HG03442 (cell line): ENCODE measurements around the gene GLT6D1.
"Not testable (repeated sequence)": the region's sequence is repeated elsewhere in the genome, so short reads cannot be mapped to it uniquely, and the experiment has no call there.

Experiments
- ATAC-seq: cut with Tn5 transposase; IDR thresholded peaks from one replicate; pipeline ENCODE4 v1.9.1; 2021; ENCODE audit warnings: mild to moderate bottlenecking, moderate library complexity; ENCODE audit not compliant: unreplicated experiment

GLT6D1 gene

DNA sequence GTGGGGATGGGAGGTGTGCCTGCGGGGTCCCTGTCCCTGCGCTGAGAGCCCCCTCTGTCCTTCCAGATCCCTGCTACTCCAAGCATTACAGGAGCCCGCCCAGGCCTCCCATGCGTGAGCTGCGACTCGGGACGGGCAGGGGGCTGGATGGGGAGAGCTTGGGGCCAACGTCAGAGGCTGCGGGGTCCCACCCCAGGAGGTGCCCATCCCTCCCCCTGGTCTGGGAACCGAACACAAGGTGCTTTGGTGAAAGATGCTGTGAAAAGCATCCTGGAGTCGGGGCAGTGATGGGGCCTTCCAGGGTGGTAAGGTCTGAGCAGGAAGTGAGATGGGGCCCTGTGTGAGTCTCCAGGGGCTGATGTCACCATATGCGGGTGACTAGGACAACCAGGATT lies 26.5 kb upstream of the GLT6D1 start:
- no peak for ATAC-seq

DNA sequence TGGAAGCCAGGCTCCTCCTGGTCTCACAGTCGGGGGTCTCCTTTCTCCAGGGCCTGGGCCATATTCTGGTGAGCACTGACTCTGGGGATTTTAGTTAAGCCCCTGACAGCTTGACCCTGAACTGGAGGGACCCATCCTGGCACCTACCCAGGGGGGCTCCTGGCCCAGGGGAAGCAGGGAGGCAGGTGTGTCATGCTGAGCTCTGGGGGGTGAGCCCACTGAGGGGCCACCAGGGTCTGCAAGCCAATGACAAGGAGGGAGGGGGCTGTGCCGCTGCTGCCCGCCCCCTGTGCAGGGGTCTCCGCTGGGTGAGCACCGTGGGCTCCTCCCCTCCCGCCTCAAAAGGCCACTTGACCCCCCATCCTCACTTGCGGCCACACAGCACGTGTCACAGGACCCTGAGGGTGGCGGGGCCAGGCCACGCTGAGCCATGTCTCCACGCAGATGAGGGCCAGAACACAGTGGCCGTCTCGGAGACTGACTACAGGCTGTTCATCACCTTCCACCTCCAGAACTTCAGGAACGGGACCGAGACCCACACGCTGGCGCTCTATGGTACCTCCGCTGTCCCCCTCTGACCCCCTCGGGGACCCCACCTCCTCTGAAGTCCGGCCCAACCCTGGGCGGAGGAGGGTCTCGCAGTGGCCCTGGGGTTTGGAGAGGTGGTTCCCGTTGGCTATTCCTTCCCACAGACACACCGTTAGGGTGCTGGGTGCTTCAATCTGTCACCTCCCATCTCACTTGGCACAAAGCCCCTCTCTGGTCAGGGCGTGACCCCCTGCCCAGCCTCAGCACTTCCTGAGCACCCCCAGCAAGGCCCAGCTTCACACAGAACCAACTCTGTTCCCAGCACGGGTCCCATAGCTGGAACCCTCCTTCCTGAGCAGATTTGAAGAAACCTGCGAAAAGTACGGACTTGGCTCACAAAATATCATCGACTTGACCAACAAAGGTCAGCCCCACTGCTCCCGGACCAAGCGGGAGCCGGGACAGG lies 25.8 kb upstream of the GLT6D1 start:
- no peak for ATAC-seq

DNA sequence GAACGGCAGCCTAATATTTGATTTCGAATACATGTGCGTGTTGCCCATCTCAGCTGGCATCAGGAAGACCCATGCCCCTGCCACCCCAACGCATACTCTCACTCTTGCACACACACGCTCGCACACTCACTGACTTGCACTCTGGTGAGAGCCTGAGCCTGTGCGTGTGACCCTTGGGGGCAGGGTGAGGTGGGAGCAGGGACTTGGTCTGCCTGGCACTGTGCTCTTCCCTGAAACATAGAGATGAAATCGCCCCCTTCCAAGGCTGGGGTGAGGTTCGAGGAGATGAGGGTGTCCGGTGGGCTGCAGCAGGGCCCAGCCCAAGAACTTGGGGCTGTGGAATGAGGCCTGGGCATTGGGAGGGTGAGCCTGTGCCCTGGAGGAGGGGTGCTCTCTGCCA lies 24.9 kb upstream of the GLT6D1 start:
- no peak for ATAC-seq

DNA sequence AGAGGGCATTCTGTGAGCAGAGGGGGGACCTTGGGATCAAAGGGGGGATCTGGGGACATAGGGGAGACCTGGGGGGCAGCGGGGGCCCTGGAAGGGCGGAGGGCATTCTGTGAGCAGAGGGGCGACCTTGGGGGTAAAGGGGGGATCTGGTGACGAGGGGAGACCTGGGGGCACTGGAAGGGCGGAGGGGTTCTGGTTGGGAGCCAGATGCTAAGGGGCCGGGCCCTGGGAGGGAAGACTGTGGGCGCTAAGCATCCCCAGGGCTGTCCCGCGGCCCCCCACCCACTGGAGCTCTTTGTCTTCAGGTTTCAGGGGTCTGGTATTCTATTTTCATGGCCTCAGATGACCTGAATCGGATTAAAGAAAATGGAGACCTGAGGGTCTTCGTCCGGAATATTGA lies 24.5 kb upstream of the GLT6D1 start:
- ATAC-seq, result no peak

DNA sequence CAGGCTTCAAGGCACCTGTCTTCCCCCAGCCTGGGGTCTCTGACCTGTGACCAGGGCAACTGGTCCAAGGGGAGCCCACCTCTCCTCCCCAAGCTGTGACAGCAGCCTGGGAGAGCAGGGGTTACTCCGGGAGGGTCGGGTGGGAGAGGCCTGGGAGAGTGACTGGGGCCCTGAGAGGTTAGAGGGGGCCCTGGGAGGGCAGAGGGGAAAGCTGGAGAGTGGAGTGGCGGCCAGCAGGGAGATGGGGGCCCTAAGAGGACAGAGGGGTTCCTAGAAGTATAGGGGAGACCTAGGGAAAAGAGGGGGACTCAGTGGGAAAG lies 24.1 kb upstream of the GLT6D1 start:
- no peak for ATAC-seq

DNA sequence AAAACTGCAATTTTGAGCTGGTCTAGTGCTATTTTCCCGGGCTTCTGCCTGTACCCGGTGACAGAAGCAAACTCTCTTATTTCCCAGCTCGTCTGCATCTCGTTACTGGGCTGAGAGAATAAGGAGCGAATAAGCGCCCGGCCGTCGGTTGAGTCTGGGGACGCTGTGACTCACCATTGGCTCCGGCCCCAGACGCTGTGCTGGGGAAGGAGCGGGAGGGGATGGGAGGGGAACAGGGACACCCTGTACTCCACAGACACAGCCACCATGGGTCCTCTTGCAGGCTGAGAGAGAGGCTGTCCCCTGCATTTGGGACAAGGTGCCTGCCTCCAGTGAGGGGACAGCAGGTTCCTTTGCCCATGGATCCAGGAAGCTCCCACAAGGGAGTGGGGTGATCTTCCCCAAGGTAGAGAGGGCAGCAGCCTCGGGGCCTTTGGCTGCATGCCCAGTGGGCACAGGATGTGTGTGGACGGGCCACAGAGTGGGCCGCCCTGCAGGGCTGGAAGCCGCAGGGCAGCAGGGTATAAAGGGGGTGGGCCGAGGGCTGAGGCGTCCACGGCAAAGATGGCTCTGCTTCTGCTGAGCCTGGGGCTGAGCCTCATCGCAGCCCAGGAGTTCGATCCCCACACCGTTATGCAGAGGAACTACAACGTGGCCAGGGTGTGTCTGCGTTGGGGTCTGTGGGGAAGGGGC lies 23.6 kb upstream of the GLT6D1 start, which contains the start of gene LCN9:
Gene LCN9, plus strand, starts transcription at position 552 of the 693 bp plus-strand sequence. Its CDS starts 13 bp downstream, at position 565.
- ATAC-seq, result no peak

DNA sequence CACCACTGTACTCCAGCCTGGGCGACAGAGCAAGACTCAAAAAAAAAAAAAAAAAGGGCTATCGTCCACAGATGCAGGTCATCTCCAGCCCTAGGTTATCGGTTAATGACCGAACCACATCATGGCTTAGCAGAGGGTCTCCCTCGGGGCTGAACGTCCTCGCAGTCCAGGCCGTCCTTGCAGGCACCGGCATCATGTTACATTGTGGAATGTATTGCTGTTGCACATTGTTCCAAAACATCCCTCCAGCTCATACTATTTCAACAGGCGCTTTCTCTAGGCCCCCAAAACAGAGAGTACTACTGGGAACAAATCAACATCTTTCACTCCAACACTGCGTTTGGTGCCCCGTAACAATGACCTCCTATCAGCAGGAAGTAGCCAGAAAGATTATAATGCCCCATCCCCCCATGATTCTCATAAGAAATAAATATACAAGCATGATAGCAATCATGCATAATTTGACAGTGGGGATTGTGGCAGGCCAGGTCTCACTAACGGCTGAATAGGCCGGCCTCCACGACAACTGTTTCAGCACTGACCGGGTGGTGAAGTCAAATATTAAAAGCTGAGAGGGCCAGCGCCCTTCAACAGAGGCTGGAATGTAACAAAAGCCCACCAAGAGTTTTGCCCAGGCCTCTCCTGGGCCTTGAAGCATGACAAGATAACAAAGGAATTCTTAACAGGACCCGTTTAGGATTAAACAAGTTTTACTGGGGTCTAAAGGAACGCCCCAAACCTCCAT lies 22.6 kb upstream of the GLT6D1 start:
- ATAC-seq, result no peak

DNA sequence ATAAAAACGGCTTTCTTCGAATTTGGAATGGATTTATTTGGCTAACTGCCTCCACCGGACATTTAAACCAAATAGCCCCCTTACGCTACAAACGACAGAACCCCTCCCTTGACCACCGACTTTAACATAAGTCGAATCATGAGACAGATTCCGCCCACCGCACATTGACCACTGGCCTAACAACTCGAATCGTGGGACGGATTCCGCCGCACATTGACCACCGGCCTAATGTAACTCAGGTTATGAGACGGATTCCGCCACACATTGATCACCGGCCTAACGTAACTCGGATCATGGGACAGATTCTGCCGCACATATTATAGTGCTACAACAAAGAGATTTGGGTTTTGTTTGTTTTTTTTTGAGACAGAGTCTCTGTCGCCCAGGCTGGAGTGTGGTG lies 21.1 kb upstream of the GLT6D1 start:
- no peak for ATAC-seq

DNA sequence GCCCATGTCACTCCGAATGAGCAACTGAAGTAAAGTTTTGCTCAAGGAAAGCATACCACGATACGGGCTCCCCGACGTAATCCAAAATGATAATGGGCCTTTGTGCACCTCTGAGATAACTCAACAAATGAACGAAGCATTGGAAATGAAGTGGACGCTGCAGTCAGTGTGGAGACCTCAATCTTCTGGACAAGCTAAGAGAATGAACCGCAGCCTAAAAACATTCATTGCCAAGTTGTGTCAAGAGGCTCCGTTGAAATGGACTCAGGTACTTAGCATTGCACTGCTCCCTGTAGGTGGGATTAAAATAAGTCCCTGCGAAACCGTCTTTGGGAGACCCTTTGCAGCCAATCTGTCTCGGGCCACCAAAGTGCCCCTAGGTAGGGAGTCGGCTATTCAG lies 19.9 kb upstream of the GLT6D1 start:
- ATAC-seq, result no peak

DNA sequence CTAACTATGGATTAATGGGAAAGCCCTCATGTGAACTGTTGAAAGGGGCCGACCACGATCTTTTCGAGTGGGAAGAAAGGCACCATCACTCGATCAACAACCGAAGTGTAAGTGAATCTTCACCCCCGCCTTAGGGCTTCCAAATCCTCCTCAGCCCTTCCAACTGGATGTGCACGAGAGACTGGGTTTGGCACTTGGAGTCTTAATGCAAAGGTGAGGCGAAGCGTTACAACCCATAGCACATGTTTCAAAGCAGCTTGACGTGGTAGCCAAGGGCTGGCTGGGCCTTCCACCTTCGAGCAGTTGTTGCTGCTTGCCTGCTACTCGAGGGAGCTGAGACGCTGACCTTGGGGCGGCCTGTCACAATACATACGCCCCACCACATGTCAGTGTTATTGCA lies 18.1 kb upstream of the GLT6D1 start:
- no peak for ATAC-seq

DNA sequence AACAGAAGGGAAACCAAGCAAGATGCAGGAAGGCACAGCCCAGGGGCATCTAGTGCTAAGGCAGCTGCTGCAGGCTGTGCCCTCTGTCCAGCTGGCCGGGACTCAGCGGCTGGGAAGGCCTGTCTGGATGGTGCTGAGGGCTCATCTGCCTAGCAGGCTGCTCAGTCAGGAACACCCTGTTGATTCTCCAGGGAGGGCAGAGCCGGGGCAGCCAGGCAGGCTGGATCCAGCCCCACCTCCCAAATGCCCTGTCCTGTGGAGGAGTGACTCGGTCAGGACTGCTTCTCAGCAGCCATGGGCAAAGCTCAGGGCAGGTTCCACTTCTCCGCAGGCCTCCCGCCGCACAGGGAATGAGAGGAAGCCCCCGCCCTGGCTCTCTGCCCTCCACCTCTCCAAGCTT lies 16.0 kb upstream of the GLT6D1 start:
- ATAC-seq, result no peak

DNA sequence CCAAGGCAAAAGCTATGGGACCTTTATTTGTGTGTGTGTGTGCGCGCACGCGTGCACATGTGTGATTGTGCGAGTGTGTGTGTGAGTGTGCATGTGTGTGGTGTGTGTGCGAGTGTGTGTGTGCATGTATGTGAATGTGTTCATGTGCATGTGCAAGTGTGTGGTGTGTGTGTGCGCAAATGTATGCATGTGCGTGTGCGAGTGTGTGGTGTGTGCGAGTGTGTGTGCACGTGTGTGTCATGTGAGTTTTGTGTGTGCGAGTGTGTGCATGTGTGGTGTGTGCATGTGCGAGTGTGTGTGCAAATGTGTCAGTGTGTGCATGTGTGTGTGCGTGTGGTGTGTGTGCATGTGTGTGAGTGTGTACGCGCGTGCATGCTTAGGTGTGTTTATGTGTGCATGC lies 11.1 kb upstream of the GLT6D1 start:
- ATAC-seq, result no peak

DNA sequence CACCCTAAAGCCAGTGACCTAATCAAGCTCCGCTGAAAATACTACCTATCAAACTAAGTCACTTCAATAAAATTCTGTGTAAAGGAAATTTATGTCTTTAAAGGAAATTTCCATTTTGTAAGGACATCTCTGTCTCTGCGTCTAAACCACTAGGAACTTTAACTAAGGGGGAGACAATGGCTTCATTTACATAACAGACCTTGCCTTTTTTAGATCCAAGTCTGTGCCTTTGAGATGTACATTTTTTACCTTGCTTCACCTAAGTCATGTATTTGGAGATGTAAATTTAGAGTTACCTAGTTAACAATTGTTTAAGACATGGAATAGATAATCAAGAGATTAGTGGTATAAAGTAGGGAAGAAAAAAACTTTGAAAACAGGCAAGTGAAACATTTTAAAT lies 10.2 kb upstream of the GLT6D1 start:
- no peak for ATAC-seq

DNA sequence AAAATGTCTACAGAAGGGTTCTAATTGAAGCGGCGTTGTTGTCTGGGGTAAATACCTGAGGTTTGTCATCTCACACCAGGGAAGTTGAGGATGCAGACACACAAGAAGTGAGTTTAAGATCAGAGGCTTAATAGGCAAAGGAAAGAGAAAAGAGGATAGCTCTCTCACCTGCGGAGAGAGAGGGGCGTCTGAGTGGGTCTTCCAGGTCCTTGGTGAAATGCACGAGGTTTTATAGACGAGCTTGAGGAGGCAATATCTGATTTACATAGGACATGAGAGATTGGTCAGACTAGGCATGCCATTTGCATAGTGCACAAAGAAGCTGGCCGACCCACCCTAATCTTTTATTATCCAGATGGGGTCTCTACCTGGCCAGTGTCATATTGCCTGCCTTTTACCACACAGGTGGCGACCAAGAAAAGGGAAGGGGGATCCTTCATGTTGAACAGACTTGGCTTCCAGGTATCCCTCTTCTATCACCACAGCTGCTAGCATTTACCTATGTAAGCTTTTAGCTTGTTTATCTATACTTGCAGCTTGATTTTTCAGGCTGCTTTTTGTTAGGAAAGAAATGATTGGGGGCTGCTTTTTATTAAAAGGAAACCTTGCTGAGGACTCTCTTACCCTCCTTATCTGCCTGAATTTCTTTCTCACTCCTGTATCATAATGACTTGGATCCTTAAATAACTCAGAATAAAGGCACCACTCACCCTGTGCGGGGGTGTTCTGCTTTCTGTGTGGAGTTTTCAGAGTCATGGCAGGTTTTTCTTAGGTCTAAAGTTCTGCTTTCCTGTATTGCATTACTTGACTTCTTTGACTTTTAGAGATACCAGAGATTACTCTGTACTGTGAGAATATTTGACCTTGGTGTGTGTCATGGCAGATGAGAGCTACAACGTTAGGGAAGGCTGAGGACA lies 9.4 kb upstream of the GLT6D1 start:
- no peak for ATAC-seq

DNA sequence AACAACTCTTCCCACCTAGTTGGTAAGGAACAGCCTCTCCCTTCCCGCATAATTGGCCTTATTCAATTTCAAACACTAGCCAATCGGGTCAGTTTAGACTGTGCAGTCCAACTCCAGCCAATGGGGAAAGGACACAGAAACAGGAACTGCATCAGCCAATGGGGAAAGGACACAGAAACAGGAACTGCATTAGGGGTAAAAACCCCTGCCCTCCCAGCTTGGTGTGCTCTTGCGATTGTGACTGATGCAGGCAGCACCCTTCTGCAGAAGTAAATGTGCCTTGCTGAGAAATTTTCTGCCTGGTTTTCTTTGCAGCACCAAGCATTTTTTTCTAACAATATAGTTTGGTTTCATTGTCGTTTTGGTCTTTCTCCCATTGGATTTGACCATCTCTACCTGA lies 8.5 kb upstream of the GLT6D1 start:
- no peak for ATAC-seq

DNA sequence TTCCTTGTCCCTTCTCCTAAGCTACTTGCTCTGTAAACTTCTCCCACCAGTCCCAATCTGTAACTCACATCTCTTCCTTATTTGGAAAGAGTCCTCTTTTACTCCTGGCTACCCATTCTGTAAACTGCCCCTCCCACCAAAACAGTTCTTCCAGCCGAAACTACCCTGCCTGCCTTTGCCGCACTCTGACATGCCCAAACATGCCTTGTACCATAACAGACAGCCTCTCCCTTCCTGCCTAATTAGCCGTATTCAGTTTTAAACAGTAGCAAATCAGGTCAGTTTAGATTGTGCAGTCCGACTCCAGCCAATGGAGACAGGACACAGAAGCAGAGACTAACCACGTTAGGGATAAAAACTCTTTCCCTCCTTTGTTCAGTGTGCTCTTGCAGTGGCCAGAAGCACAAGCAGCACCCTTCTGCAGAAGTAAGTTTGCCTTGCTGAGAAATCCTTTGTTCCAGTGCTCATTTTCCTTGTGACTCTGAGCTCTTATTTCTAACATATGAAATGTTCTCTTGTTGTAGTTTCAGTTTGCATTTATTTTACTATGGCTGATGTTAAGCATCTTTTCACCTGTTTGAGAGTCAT lies 5.4 kb upstream of the GLT6D1 start:
- ATAC-seq, result no peak

DNA sequence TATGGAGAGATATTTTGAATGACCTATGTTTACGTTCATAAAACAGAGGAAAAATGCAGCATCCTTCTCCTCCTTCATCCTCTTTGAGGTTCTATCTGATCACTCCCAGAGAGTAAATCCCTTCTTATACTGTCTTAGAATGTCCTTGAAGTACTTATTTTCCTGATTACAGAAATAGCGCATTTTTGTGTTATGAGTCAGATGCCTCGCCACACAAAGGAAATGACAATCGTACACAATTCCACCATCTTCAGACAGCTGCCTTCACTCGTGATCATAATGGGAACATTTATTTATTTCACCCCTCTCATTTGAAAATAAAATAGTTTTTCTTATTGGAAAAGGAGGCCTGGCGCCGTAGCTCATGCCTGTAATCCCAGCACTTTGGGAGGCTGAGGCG lies 2.4 kb upstream of the GLT6D1 start:
- ATAC-seq, result no peak

DNA sequence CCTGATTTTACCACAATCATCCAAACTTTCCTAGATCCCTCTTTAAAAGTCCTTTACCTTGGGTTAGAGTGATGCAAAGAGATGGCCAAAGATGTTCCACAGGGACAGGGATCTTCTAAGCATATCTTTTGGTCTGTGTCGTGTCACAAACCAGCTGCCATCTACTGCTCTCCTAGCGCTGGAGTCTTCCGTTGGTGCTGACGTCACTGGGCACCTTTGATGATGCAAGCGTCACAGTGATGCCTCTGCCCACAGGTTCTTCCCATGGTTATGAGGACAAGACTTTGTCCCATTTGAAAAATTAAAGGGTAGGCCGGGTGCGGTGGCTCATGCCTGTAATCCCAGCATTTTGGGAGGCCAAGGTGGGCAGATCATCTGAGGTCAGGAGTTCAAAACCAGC lies 1.7 kb upstream of the GLT6D1 start:
- ATAC-seq, result no peak

DNA sequence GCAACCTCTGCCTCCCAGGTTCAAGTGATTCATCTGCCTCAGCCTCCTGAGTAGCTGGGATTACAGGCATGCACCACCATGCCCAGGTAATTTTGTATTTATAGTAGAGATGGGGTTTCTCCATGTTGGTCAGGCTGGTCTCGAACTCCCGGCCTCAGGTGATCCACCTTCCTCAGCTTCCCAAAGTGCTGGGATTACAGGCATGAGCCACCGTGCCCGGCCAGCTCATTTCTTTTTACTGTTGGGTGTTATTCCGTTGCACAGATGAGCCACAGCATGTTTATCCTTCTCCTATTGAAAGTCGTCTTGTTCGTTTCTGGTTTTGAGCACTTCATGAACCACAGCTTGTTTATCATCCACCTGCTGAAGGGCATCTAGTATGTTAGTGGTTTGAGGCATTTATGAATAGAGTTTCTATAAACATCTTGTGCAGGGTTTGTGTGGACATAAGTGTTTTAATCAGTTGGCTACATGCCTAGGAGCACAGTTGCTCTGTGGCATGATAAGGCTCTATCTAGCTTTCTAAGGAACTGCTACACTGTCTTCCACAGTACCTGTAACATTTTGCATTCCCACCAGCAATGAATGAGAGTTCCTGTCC lies 2.3 kb downstream of the GLT6D1 start:
- ATAC-seq, result not testable (repeated sequence)

DNA sequence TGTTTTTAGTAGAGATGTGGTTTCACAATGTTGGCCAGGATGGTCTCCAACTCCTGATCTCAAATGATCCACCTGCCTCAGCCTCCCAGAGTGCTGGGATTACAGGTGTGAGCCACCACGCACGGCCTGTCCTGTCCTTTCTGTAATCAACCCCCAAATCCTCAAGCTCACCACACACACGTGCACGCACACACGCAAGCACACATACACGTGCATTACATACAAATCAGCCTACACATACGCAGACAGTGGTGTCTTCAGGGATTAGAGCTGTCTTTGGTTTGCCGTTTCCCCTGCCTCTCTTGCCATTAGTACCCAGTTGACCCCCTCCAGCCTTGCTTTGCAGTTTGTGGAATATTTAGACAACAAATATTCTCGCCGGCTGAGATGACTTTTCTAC lies 6.5 kb downstream of the GLT6D1 start:
- no peak for ATAC-seq
